Measurements from ENCODE around the gene KIF20B.

KIF20B gene

DNA sequence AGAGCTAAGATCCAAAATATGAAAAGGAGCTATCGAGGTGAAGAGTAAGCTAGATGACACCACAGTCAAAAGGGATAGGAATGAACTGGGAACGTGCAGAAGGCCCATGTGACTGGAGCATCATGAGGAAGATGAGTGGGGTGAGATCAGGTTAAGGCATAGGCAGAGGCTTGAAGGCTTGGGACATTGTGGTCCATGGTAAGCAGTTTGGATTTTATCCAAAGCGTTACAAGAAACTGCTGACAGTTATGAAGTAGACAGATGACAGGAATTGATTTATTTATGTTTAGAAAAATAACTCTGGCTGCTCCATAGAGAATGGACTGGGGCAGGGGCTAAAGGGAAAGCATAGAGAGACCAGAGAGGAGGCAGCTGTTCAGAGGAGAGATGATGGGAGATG is 38.2 kb upstream of the KIF20B start:
- Histone ChIP-seq H2AFZ (ENCODE audit: low read depth) (no peak overlapping the region), H3K4me2 (no peak overlapping the region), H3K79me2 (ENCODE audit: insufficient read depth, low read depth) (no peaks in the 10 kb centered on the region), H3K9ac (no peak overlapping the region), H3K36me3 (ENCODE audit: insufficient read depth) (no peaks in the 10 kb centered on the region), H3K27ac (no peak overlapping the region), H3K4me1 (ENCODE audit: low read depth, poor library complexity, severe bottlenecking) (no peaks in the 10 kb centered on the region), H3K4me3 (IDR thresholded peaks at IDR 0.05; ENCODE audit: insufficient read depth, low read depth, low read length) (no peak overlapping the region), H3K27me3 (ENCODE audit: insufficient read depth, low read depth) (no peaks in the 10 kb centered on the region), H4K20me1 (ENCODE audit: insufficient read depth) (no peaks in the 10 kb centered on the region)
- TF ChIP-seq, protein P1, sequence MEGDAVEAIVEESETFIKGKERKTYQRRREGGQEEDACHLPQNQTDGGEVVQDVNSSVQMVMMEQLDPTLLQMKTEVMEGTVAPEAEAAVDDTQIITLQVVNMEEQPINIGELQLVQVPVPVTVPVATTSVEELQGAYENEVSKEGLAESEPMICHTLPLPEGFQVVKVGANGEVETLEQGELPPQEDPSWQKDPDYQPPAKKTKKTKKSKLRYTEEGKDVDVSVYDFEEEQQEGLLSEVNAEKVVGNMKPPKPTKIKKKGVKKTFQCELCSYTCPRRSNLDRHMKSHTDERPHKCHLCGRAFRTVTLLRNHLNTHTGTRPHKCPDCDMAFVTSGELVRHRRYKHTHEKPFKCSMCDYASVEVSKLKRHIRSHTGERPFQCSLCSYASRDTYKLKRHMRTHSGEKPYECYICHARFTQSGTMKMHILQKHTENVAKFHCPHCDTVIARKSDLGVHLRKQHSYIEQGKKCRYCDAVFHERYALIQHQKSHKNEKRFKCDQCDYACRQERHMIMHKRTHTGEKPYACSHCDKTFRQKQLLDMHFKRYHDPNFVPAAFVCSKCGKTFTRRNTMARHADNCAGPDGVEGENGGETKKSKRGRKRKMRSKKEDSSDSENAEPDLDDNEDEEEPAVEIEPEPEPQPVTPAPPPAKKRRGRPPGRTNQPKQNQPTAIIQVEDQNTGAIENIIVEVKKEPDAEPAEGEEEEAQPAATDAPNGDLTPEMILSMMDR (conservative IDR thresholded peaks at IDR 0.05; ENCODE audit: low read depth, low read length) = no peak

DNA sequence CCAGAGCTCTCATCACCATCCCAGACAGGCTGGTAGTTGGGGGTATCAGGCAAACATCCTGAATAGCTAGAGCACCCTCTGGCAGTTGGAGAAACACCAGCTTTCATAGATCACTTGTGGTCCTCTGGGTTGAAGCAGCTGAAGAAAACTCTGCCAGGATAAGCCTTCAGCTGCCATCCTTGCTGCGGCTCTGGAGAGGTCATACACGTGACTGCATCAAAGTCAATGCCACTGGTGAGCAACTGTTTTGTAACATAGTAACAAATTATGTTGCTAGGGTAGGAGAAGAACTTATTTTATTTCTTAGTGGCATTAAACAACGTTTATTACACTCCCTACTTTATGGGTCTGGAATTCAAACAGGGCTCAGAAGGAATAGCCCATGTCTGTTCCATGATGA is 37.2 kb upstream of the KIF20B start:
- H3K4me2 ChIP-seq = no peak overlapping the region
- H4K20me1 ChIP-seq (ENCODE audit: insufficient read depth) = no peaks in the 10 kb centered on the region
- H3K9ac ChIP-seq = no peak overlapping the region
- no peaks in the 10 kb centered on the region for H3K36me3 ChIP-seq (ENCODE audit: insufficient read depth)
- no peak overlapping the region for H2AFZ ChIP-seq (ENCODE audit: low read depth)
- TF ChIP-seq, protein P1 (conservative IDR thresholded peaks at IDR 0.05; ENCODE audit: low read depth, low read length) = no peak
- no peaks in the 10 kb centered on the region for H3K27me3 ChIP-seq (ENCODE audit: insufficient read depth, low read depth)
- no peak overlapping the region for H3K27ac ChIP-seq
- H3K4me3 ChIP-seq (IDR thresholded peaks at IDR 0.05; ENCODE audit: insufficient read depth, low read depth, low read length) = no peak overlapping the region
- no peaks in the 10 kb centered on the region for H3K79me2 ChIP-seq (ENCODE audit: insufficient read depth, low read depth)
- H3K4me1 ChIP-seq (ENCODE audit: low read depth, poor library complexity, severe bottlenecking) = no peaks in the 10 kb centered on the region

DNA sequence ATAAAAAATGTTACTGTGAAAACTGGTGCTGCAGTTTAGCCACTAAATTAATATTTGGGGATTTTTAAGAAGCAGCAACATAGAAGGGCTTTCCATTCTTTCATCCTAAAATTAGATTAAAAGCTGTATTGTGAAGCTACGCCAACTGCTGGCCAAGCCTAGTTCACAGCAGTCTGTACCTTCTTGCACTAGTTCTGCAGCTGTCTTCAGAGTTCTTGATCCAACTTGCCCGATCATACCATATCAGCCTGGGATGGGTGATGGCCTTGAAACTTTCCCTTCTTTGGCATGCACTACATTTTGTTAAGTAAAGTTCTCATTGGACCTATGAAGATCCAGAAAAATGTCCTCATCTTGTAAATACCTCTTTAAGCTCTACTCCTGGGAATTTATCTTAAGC is 36.1 kb upstream of the KIF20B start:
- no peaks in the 10 kb centered on the region for H3K4me1 ChIP-seq (ENCODE audit: low read depth, poor library complexity, severe bottlenecking)
- H3K4me2 ChIP-seq = no peak overlapping the region
- H3K27me3 ChIP-seq (ENCODE audit: insufficient read depth, low read depth) = no peaks in the 10 kb centered on the region
- H3K9ac ChIP-seq = no peak overlapping the region
- no peak overlapping the region for H2AFZ ChIP-seq (ENCODE audit: low read depth)
- no peaks in the 10 kb centered on the region for H3K36me3 ChIP-seq (ENCODE audit: insufficient read depth)
- no peaks in the 10 kb centered on the region for H3K79me2 ChIP-seq (ENCODE audit: insufficient read depth, low read depth)
- H3K27ac ChIP-seq = no peak overlapping the region
- H3K4me3 ChIP-seq (IDR thresholded peaks at IDR 0.05; ENCODE audit: insufficient read depth, low read depth, low read length) = no peak overlapping the region
- TF ChIP-seq, protein P1 (conservative IDR thresholded peaks at IDR 0.05; ENCODE audit: low read depth, low read length) = no peak
- H4K20me1 ChIP-seq (ENCODE audit: insufficient read depth) = no peaks in the 10 kb centered on the region

DNA sequence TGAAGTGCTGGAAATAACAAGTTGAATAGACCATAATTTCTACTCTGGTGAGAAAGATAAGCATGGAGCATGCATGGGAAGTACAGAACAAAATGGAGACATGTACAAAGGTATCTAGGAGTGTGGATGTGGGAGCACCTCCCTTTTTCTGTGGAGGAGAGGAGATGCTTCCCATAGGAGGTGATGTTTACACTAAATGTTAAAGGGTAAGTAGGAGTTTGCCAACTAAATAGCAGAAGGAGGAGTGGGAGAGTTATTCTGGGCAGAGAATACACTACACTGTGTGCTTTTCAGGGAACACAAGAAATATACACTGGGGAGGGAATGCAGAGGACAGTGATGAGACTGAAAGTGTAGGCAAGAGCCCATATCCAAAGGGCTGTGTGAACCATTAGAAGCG is 35.3 kb upstream of the KIF20B start:
- Histone ChIP-seq H3K9ac (no peak overlapping the region), H3K36me3 (ENCODE audit: insufficient read depth) (no peaks in the 10 kb centered on the region), H3K79me2 (ENCODE audit: insufficient read depth, low read depth) (no peaks in the 10 kb centered on the region), H3K4me3 (IDR thresholded peaks at IDR 0.05; ENCODE audit: insufficient read depth, low read depth, low read length) (no peak overlapping the region), H3K27me3 (ENCODE audit: insufficient read depth, low read depth) (no peaks in the 10 kb centered on the region), H4K20me1 (ENCODE audit: insufficient read depth) (no peaks in the 10 kb centered on the region), H2AFZ (ENCODE audit: low read depth) (no peak overlapping the region), H3K4me1 (ENCODE audit: low read depth, poor library complexity, severe bottlenecking) (no peaks in the 10 kb centered on the region), H3K4me2 (no peak overlapping the region), H3K27ac (no peak overlapping the region)
- TF ChIP-seq, protein P1 (conservative IDR thresholded peaks at IDR 0.05; ENCODE audit: low read depth, low read length) = no peak
